GM18858 (cell line): ENCODE data around the gene BCKDHB.
"Not testable (repeated sequence)": the region's sequence is repeated elsewhere in the genome, so short reads cannot be mapped to it uniquely, and the experiment has no call there.

ENCODE experiments used
- ATAC-seq: cut with Tn5 transposase; IDR thresholded peaks from one replicate; pipeline ENCODE4 v1.9.1; 2021; ENCODE audit not compliant: unreplicated experiment

BCKDHB gene

GRCh38 chr6:80205404-80205803 is 98.9 kb downstream of the BCKDHB start:
- ATAC-seq: no peak

GRCh38 chr6:80206758-80207157 is 100.3 kb downstream of the BCKDHB start:
- ATAC-seq: no peak

- ATAC-seq: peak; percentile 39
Measured at GRCh38 chr6:80209430-80209829, 103.0 kb downstream of the BCKDHB start.

- ATAC-seq: no peak
Measured at GRCh38 chr6:80210618-80211017, 104.1 kb downstream of the BCKDHB start.

GRCh38 chr6:80211286-80211685 is 104.8 kb downstream of the BCKDHB start:
- no peak for ATAC-seq

- not testable (repeated sequence) for ATAC-seq
Measured at GRCh38 chr6:80211890-80212289, 105.4 kb downstream of the BCKDHB start.

- ATAC-seq: peak; percentile 91
Measured at GRCh38 chr6:80214436-80215022, 108.1 kb downstream of the BCKDHB start.

- ATAC-seq: no peak
Measured at GRCh38 chr6:80215063-80215462, 108.6 kb downstream of the BCKDHB start.

GRCh38 chr6:80217794-80218193 is 111.3 kb downstream of the BCKDHB start:
- ATAC-seq: no peak

GRCh38 chr6:80223743-80224212 is 117.3 kb downstream of the BCKDHB start:
- ATAC-seq: no peak

- ATAC-seq: no peak
Measured at GRCh38 chr6:80226151-80226550, 119.7 kb downstream of the BCKDHB start.

GRCh38 chr6:80226699-80227098 is 120.2 kb downstream of the BCKDHB start:
- ATAC-seq: no peak

GRCh38 chr6:80227545-80228105 is 121.2 kb downstream of the BCKDHB start:
- ATAC-seq: no peak

- no peak for ATAC-seq
Measured at GRCh38 chr6:80233262-80233661, 126.8 kb downstream of the BCKDHB start.

GRCh38 chr6:80233958-80234357 is 127.5 kb downstream of the BCKDHB start:
- ATAC-seq: no peak

GRCh38 chr6:80234401-80234800 is 127.9 kb downstream of the BCKDHB start:
- ATAC-seq: no peak

GRCh38 chr6:80234908-80235307 is 128.4 kb downstream of the BCKDHB start:
- ATAC-seq: no peak

GRCh38 chr6:80235647-80236046 is 129.2 kb downstream of the BCKDHB start:
- ATAC-seq: no peak

GRCh38 chr6:80238754-80239153 is 132.3 kb downstream of the BCKDHB start:
- not testable (repeated sequence) for ATAC-seq

- ATAC-seq: no peak
Measured at GRCh38 chr6:80245043-80245442, 138.6 kb downstream of the BCKDHB start.

GRCh38 chr6:80249897-80250296 is 143.4 kb downstream of the BCKDHB start:
- ATAC-seq: no peak

GRCh38 chr6:80250391-80250997 is 144.0 kb downstream of the BCKDHB start:
- peak; percentile 46 for ATAC-seq
